ENCODE data around the gene ALOX5AP.

Gene ALOX5AP

DNA sequence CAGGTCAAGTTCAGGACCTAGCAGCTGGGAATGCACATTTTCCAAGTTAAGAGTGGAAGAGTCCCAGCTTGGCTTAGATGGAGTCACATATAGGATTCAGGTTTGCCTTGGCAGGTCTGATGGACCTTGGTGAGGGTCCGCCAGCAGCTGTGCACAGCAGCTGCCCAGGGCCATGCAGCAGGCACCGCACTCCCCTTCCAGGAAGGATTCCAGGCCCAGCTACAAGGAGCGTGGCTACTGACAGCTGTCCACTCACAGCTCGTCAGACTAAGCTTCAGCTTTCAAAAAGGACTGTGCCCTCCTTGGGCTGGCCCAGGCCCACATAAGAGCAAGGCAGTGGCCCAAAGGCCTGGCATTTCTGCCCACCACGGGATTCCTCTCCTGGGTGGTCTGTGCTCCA is 68.4 kb downstream of the ALOX5AP start:
- H3K27me3 Mint-ChIP-seq, result no peaks in the 10 kb centered on the region
- peaks cover 13% of the 10 kb centered on the region for H3K4me1 Mint-ChIP-seq (ENCODE audit: low read depth)
- no peak overlapping the region for H3K27ac Mint-ChIP-seq
- no peaks in the 10 kb centered on the region for H3K36me3 Mint-ChIP-seq (ENCODE audit: low read depth)
- no peaks in the 10 kb centered on the region for H3K9me3 Mint-ChIP-seq
- H3K4me3 Mint-ChIP-seq, result no peak overlapping the region

DNA sequence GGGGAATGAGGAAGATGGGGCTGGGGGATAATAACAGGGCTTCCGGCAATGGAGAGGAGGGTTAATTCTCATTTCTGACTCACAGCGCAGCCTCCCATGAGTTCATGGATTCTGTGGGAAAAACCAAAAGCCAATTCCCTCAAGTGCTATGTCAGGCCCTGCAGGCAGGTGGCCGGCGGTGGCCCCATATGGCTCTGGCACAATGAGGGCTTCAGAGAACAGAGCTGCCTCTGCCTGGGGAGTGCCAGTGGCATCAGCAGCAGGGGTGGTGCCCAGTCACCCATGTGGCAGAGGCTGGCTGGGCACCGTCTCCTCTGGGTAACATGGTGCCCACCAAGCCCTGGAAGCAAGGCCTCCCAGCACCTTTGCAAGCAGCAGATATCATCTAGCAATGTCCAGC is 69.1 kb downstream of the ALOX5AP start:
- Mint-ChIP-seq H3K27ac (no peak overlapping the region), H3K4me3 (no peak overlapping the region), H3K36me3 (ENCODE audit: low read depth) (no peaks in the 10 kb centered on the region), H3K4me1 (ENCODE audit: low read depth) (peaks cover 17% of the 10 kb centered on the region), H3K27me3 (no peaks in the 10 kb centered on the region), H3K9me3 (no peaks in the 10 kb centered on the region)

DNA sequence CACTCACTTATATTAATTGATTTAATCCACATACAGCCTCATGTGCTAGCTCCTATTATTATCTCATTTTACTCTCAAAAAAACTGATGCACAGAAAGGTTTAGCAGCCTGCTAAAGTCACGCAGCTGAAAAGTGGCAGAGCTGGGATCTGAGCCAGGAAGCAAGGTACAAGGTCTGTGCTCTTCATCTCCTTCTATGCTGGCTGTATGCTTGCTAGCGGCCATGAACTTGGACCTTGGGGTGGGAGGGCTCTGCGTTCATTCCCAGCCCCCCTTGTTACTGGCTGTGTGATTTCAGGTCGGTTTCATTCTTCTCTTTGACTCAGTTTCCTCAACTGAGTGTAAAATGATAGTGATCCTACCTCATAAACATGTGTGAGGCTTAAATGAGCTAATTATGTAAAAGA is 69.8 kb downstream of the ALOX5AP start:
- no peak overlapping the region for H3K4me3 Mint-ChIP-seq
- no peaks in the 10 kb centered on the region for H3K27me3 Mint-ChIP-seq
- H3K4me1 Mint-ChIP-seq (ENCODE audit: low read depth), result peaks cover 17% of the 10 kb centered on the region
- H3K27ac Mint-ChIP-seq, result no peak overlapping the region
- H3K36me3 Mint-ChIP-seq (ENCODE audit: low read depth), result no peaks in the 10 kb centered on the region
- H3K9me3 Mint-ChIP-seq, result no peaks in the 10 kb centered on the region

DNA sequence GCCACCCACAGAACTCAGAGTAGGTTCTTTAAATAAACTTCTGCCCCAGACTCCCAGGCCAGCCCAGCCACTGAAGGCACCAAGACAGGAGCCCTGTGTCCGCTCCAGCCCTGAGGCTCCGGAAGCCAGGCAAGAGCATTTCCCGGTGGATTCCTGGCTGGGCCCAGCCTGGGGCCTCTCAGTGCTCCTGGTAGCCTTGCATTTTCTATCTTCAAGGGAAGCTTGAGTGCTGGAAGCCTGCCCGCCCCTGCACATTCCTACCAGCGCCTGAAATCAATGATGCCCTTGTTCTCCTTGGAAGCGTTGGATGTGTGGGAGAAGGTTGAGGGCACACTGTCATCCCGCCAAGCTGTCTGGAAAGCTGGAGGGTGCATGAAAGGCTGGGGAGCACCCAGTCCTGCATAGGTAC is 70.3 kb downstream of the ALOX5AP start:
- H3K27me3 Mint-ChIP-seq, result no peaks in the 10 kb centered on the region
- H3K4me3 Mint-ChIP-seq, result no peak overlapping the region
- H3K36me3 Mint-ChIP-seq (ENCODE audit: low read depth), result no peaks in the 10 kb centered on the region
- no peak overlapping the region for H3K27ac Mint-ChIP-seq
- H3K9me3 Mint-ChIP-seq, result no peaks in the 10 kb centered on the region
- H3K4me1 Mint-ChIP-seq (ENCODE audit: low read depth), result peaks cover 17% of the 10 kb centered on the region

DNA sequence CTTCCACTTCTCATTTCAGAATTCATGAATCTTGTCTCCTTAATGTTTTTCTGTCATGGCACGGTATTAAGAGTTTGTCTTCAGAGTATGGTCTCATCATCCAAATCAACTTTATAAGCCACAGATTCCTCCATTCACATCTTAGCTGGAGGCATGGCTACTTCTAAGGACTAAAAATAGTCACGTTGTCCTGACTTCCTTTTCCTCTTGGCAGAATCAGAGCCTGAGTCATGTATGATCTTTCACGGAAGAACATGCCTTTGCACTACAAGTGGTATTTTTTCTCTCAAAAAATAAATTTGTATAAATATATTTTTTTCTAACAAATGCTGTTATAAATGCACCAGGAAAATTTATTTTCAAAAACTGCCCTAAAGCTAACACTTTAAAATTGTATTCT is 71.4 kb downstream of the ALOX5AP start:
- Mint-ChIP-seq H3K9me3 (no peaks in the 10 kb centered on the region), H3K27me3 (no peaks in the 10 kb centered on the region), H3K27ac (no peak overlapping the region), H3K4me1 (ENCODE audit: low read depth) (peaks cover 17% of the 10 kb centered on the region), H3K4me3 (no peak overlapping the region), H3K36me3 (ENCODE audit: low read depth) (no peaks in the 10 kb centered on the region)

DNA sequence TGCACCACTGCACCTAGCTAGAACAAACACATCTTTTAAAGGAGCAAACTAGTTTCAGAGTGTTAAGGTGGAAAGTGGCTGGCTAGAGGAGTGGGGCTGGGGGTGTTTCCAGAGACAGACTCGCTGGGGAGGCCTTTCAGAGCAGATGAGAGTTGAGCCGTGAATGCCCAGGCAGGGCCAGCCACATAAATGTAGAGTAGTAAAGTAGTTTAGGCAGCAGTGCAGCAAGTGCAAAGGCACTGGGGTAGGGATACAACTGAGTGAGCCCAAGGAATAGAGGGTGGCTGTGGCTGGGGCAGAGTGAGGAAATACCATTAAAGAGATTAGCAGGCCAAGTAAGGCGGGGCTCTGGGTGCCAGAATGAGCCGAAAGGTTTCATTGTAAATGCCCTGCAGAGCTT is 72.0 kb downstream of the ALOX5AP start:
- no peak overlapping the region for H3K27ac Mint-ChIP-seq
- no peaks in the 10 kb centered on the region for H3K36me3 Mint-ChIP-seq (ENCODE audit: low read depth)
- no peaks in the 10 kb centered on the region for H3K27me3 Mint-ChIP-seq
- H3K4me3 Mint-ChIP-seq, result no peak overlapping the region
- no peaks in the 10 kb centered on the region for H3K9me3 Mint-ChIP-seq
- peaks cover 17% of the 10 kb centered on the region for H3K4me1 Mint-ChIP-seq (ENCODE audit: low read depth)

DNA sequence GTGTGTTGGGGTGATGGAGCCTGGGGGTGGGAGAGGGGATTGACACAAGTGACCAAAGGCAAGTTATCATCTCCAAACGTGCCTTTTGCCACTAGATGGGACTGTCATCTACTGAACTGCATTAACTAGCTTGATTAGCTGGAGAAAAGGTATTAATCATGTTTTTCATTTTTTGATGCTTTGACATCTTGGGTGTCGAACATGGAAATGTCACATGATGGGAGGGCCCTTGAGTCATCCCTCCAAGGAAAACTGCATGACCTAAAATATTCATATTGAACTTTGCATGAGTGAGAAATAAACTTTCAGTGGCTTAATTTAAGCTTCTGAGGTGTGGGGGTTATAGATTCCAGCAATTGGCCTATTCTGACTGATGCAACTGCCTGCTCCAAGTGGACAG is 73.3 kb downstream of the ALOX5AP start:
- no peaks in the 10 kb centered on the region for H3K9me3 Mint-ChIP-seq
- no peak overlapping the region for H3K4me3 Mint-ChIP-seq
- H3K36me3 Mint-ChIP-seq (ENCODE audit: low read depth), result no peaks in the 10 kb centered on the region
- peak overlapping the region; percentile 75 for H3K27ac Mint-ChIP-seq
- H3K4me1 Mint-ChIP-seq (ENCODE audit: low read depth), result peaks cover 8% of the 10 kb centered on the region
- H3K27me3 Mint-ChIP-seq, result no peaks in the 10 kb centered on the region

DNA sequence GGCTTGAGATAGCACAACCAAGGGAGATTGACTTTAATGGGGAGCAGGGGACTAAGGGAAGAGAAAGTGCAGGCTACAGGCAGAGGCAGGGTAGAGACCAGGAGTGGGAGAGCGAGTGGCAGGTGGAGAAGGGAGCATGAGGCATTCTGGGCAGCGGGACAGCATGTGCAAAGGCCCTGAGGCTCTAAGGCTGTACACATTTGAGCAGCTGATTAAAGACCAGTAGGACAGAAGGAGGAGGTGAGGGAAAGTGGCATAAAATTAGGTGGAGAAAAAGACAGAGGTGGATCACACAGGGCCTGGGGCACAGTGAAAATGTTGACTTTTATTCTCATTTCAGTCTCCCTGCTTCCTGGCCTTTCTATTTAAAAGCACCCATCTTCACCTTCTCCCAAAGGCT is 74.4 kb downstream of the ALOX5AP start:
- H3K27me3 Mint-ChIP-seq, result peaks cover 4% of the 10 kb centered on the region
- H3K36me3 Mint-ChIP-seq (ENCODE audit: low read depth), result no peaks in the 10 kb centered on the region
- no peaks in the 10 kb centered on the region for H3K9me3 Mint-ChIP-seq
- H3K4me1 Mint-ChIP-seq (ENCODE audit: low read depth), result peaks cover 8% of the 10 kb centered on the region
- H3K27ac Mint-ChIP-seq, result peak overlapping the region; percentile 6
- H3K4me3 Mint-ChIP-seq, result no peak overlapping the region

DNA sequence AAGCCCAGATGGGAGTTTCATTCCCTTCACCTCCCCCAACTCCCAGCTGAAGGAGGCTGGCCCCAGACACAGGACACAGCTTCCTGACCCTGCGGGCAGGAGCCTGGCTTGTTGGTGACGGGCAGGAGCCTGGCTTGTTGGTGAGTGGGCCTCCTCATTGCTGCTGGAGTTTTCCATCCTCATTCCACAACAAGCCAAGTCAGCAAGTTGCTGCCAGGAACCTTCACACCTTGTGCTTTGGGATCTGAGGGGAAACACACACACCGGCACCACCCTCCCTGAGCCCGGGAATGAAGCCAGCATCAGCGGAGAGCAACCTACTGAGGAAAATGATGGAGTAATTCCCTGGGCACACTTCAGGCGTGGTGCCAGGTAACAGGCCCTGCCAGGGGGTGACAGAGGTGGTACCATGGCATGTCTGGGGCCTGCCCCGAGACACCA is 74.9 kb downstream of the ALOX5AP start:
- Mint-ChIP-seq H3K9me3 (no peaks in the 10 kb centered on the region), H3K4me1 (ENCODE audit: low read depth) (peaks cover 8% of the 10 kb centered on the region), H3K27ac (no peak overlapping the region), H3K27me3 (peaks cover 4% of the 10 kb centered on the region), H3K4me3 (no peak overlapping the region), H3K36me3 (ENCODE audit: low read depth) (no peaks in the 10 kb centered on the region)

DNA sequence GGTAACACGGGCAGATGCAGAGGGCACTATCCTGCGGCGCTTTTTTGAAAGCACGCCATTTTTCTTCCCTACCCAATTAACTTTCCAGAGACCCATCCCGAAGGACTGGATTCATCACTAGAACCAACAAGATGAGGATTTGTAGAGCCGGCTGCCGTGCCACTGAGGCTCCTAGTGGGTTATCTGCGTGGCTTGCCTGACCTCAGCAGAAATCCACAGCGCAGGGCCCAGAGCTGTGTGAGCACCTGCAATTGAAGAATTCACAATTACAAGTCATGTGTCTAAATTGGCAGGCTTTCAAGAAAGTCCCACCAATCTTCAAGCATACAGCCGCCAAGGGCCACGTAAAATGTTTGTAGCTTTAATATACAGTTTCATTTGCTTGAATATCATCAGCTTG is 75.5 kb downstream of the ALOX5AP start:
- H3K36me3 Mint-ChIP-seq (ENCODE audit: low read depth), result no peaks in the 10 kb centered on the region
- H3K4me3 Mint-ChIP-seq, result no peak overlapping the region
- no peaks in the 10 kb centered on the region for H3K9me3 Mint-ChIP-seq
- peaks cover 8% of the 10 kb centered on the region for H3K4me1 Mint-ChIP-seq (ENCODE audit: low read depth)
- no peak overlapping the region for H3K27ac Mint-ChIP-seq
- H3K27me3 Mint-ChIP-seq, result peaks cover 4% of the 10 kb centered on the region
